Measurements from ENCODE around the gene CLASP1.
A peak's percentile ranks its signal among the peaks of the same experiment; 100 is the strongest.
"Not testable (repeated sequence)": the region's sequence is repeated elsewhere in the genome, so short reads cannot be mapped to it uniquely, and the experiment has no call there.

CLASP1 gene

GRCh38 chr2:121340926-121341325 lies 308.3 kb downstream of the CLASP1 start:
- no peak for DNase-seq

GRCh38 chr2:121338281-121338680 lies 311.0 kb downstream of the CLASP1 start:
- DNase-seq, result peak; percentile 2

GRCh38 chr2:121336528-121337294 lies 312.6 kb downstream of the CLASP1 start:
- DNase-seq, result no peak

GRCh38 chr2:121335294-121336290 lies 313.7 kb downstream of the CLASP1 start:
- DNase-seq, result peak; percentile 72

GRCh38 chr2:121334581-121335293 lies 314.5 kb downstream of the CLASP1 start:
- no peak for DNase-seq

- DNase-seq, result no peak
Observed at GRCh38 chr2:121333834-121334558, 315.3 kb downstream of the CLASP1 start.

- no peak for DNase-seq
Observed at GRCh38 chr2:121333231-121333630, 316.0 kb downstream of the CLASP1 start.

- not testable (repeated sequence) for DNase-seq
Observed at GRCh38 chr2:121331324-121331723, 317.9 kb downstream of the CLASP1 start.

GRCh38 chr2:121330921-121331320 lies 318.3 kb downstream of the CLASP1 start:
- no peak for DNase-seq

- no peak for DNase-seq
Observed at GRCh38 chr2:121329786-121330185, 319.5 kb downstream of the CLASP1 start.

GRCh38 chr2:121326628-121327027 lies 322.6 kb downstream of the CLASP1 start:
- DNase-seq, result no peak

- DNase-seq, result no peak
Observed at GRCh38 chr2:121324601-121325000, 324.7 kb downstream of the CLASP1 start.

- no peak for DNase-seq
Observed at GRCh38 chr2:121321476-121321875, 327.8 kb downstream of the CLASP1 start.

- no peak for DNase-seq
Observed at GRCh38 chr2:121319941-121320340, 329.3 kb downstream of the CLASP1 start.

- DNase-seq, result no peak
Observed at GRCh38 chr2:121316986-121317385, 332.3 kb downstream of the CLASP1 start.

- not testable (repeated sequence) for DNase-seq
Observed at GRCh38 chr2:121313701-121314100, 335.6 kb downstream of the CLASP1 start.

- peak; percentile 8 for DNase-seq
Observed at GRCh38 chr2:121309801-121310200, 339.5 kb downstream of the CLASP1 start.

GRCh38 chr2:121309323-121309722 lies 339.9 kb downstream of the CLASP1 start:
- no peak for DNase-seq

GRCh38 chr2:121307048-121307447 lies 342.2 kb downstream of the CLASP1 start:
- no peak for DNase-seq

GRCh38 chr2:121304941-121305340 lies 344.3 kb downstream of the CLASP1 start:
- no peak for DNase-seq

GRCh38 chr2:121303531-121304263 lies 345.6 kb downstream of the CLASP1 start:
- peak; percentile 71 for DNase-seq

- not testable (repeated sequence) for DNase-seq
Observed at GRCh38 chr2:121301190-121301589, 348.1 kb downstream of the CLASP1 start.

Measured in NCI-H69 (cell line).